A673 (cell line): ENCODE data around the gene DCAF7. TPM values are rescaled to one million over a fixed set of nuclear protein-coding genes. Genes with fewer than 3 reads are reported as not detected.

ENCODE experiments used
- BruUV-seq: library from RNA; stranded (reverse); fragments of 400-500 nt; replicated peaks from 2 replicates; lab custom pipeline; 2021; lab: Mats Ljungman, UMichigan
- CTCF ChIA-PET: fragments of 300-600 bp; sonication (Branson Sonifier 250); formaldehyde crosslinking; loops from one replicate; lab custom pipeline; 2022; ENCODE audit warnings: antibody characterized with exemption; lab: Charles Lee
- POLR2A ChIA-PET: fragments of 300-600 bp; sonication (Branson Sonifier 250); formaldehyde crosslinking; loops from one replicate; lab custom pipeline; 2022; ENCODE audit warnings: antibody characterized with exemption; ENCODE audit not compliant: low non-redundant PET; lab: Charles Lee
- DNase-seq: peaks from one replicate; pipeline ENCODE4 v3.0.0-alpha.2; 2015; ENCODE audit warnings: low spot score
- H3K27ac ChIP-seq: fragments of 200-600 bp; sonication (generic); 2 replicates; pipeline ENCODE4 v1.5.1; 2016; ENCODE audit warnings: mixed run types, low read depth, mild to moderate bottlenecking, mixed read lengths, antibody characterized with exemption, low read length; ENCODE audit not compliant: poor library complexity, severe bottlenecking
- H3K27me3 ChIP-seq: fragments of 200-600 bp; sonication (generic); replicated peaks from 2 replicates; pipeline ENCODE4 v1.6.1; 2017; ENCODE audit warnings: mixed run types, low read depth, mild to moderate bottlenecking, mixed read lengths, antibody characterized with exemption, low read length; ENCODE audit not compliant: insufficient read depth, poor library complexity
- H3K36me3 ChIP-seq: fragments of 200-600 bp; sonication (generic); 2 replicates; pipeline ENCODE4 v1.6.1; 2016; ENCODE audit warnings: mixed run types, mild to moderate bottlenecking, mixed read lengths, antibody characterized with exemption, low read length; ENCODE audit not compliant: insufficient read depth, poor library complexity, severe bottlenecking
- H3K4me1 ChIP-seq: fragments of 200-600 bp; sonication (generic); 2 replicates; pipeline ENCODE4 v1.6.1; 2017; ENCODE audit warnings: mixed run types, mild to moderate bottlenecking, mixed read lengths, antibody characterized with exemption, low read length; ENCODE audit not compliant: insufficient read depth, poor library complexity, severe bottlenecking
- H3K4me3 ChIP-seq: fragments of 200-600 bp; sonication (generic); 2 replicates; pipeline ENCODE4 v1.5.1; 2016; ENCODE audit warnings: low read depth, mixed run types, mild to moderate bottlenecking, mixed read lengths, low read length; ENCODE audit not compliant: poor library complexity, severe bottlenecking
- H3K9me3 ChIP-seq: fragments of 200-600 bp; sonication (generic); 2 replicates; pipeline ENCODE4 v1.6.1; 2016; ENCODE audit warnings: mixed run types, low read depth, mild to moderate bottlenecking, mixed read lengths, antibody characterized with exemption, low read length; ENCODE audit not compliant: poor library complexity, severe bottlenecking
- CTCF ChIP-seq: fragments of 300-800, 200-600 bp; sonication (generic); conservative IDR thresholded peaks from 2 replicates; pipeline ENCODE4 v1.5.1; 2017; ENCODE audit warnings: low read depth, mild to moderate bottlenecking, antibody characterized with exemption, low read length, moderate library complexity, mixed read lengths
- EZH2 ChIP-seq: fragments of 200-600 bp; sonication (generic); IDR thresholded peaks from 2 replicates; pipeline ENCODE4 v1.6.1; 2017; ENCODE audit warnings: borderline replicate concordance, low read depth, mild to moderate bottlenecking, mixed read lengths, antibody characterized with exemption, low read length; ENCODE audit not compliant: poor library complexity, severe bottlenecking
- intact Hi-C: fragments of 100-400 bp; cut with micrococcal nuclease; formaldehyde crosslinking; loops from one replicate; pipeline ENCODE4 v1.10.0; 2022; ENCODE audit not compliant: unreplicated experiment
- total RNA-seq: library from RNA; stranded (reverse); gene quantifications from 2 replicates; pipeline ENCODE4 v1.2.3, GENCODE V29; 2021

DCAF7 gene
- total RNA-seq, 1 experiment from 2014 or later: 116 TPM

GRCh38 chr17:63503341-63503705 is 47.0 kb upstream of the DCAF7 start:
- Histone ChIP-seq H3K9me3 (no peaks in the 10 kb centered on the region), H3K36me3 (no peaks in the 10 kb centered on the region), H3K27ac (no peak overlapping the region), H3K4me1 (no peaks in the 10 kb centered on the region), H3K27me3 (peaks cover 19% of the 10 kb centered on the region), H3K4me3 (no peak overlapping the region)
- intact Hi-C loops: no loop called here
- ChIA-PET CTCF (no interaction called here), POLR2A (interaction anchor here (0.6 kb wide), 1 partner anchor 213 kb away, joined by 12 read pairs; no protein-coding TSS in a partner anchor)
- DNase-seq: no peak
- TF ChIP-seq EZH2: no peak
- TF ChIP-seq CTCF: no peak
- no TSS peak for BruUV-seq

- intact Hi-C loops: no loop called here
- BruUV-seq: no TSS peak
- TF ChIP-seq EZH2 (no peak), CTCF (no peak)
- H3K4me3 ChIP-seq: no peak overlapping the region
- peaks cover 19% of the 10 kb centered on the region for H3K27me3 ChIP-seq
- ChIA-PET CTCF (no interaction called here), POLR2A (no interaction called here)
- DNase-seq: no peak
- H3K4me1 ChIP-seq: no peaks in the 10 kb centered on the region
- no peaks in the 10 kb centered on the region for H3K36me3 ChIP-seq
- H3K9me3 ChIP-seq: no peaks in the 10 kb centered on the region
- no peak overlapping the region for H3K27ac ChIP-seq
These were observed 46.0 kb upstream of the DCAF7 start for GRCh38 chr17:63504261-63504660.

GRCh38 chr17:63505341-63505740 is 44.9 kb upstream of the DCAF7 start:
- TF ChIP-seq CTCF (no peak), EZH2 (no peak)
- no peaks in the 10 kb centered on the region for H3K4me1 ChIP-seq
- H3K27ac ChIP-seq: no peak overlapping the region
- H3K27me3 ChIP-seq: peaks cover 19% of the 10 kb centered on the region
- ChIA-PET POLR2A (no interaction called here), CTCF (no interaction called here)
- no peak for DNase-seq
- no peaks in the 10 kb centered on the region for H3K36me3 ChIP-seq
- no peak overlapping the region for H3K4me3 ChIP-seq
- intact Hi-C loops: no loop called here
- BruUV-seq: no TSS peak
- no peaks in the 10 kb centered on the region for H3K9me3 ChIP-seq
